KMS-11 (cell line): ENCODE measurements around the gene EPS15.

Source experiments
- H2AFZ ChIP-seq: fragments of 200-600 bp; sonication (generic); 2 replicates; pipeline ENCODE4 v1.6.1; 2016; ENCODE audit warnings: antibody characterized with exemption, mixed run types, low read depth
- H3K27ac ChIP-seq: fragments of 200-600 bp; sonication (generic); 2 replicates; pipeline ENCODE4 v1.6.1; 2016; ENCODE audit warnings: mild to moderate bottlenecking, mixed run types
- H3K27me3 ChIP-seq: fragments of 200-600 bp; sonication (generic); 2 replicates; pipeline ENCODE4 v1.6.1; 2017; ENCODE audit warnings: mild to moderate bottlenecking, low read depth, mixed run types, moderate library complexity; ENCODE audit not compliant: insufficient read depth
- H3K36me3 ChIP-seq: fragments of 200-600 bp; sonication (generic); 2 replicates; pipeline ENCODE4 v1.6.1; 2017; ENCODE audit warnings: mild to moderate bottlenecking, mixed run types; ENCODE audit not compliant: insufficient read depth
- H3K4me1 ChIP-seq: fragments of 200-600 bp; sonication (generic); 2 replicates; pipeline ENCODE4 v1.6.1; 2016; ENCODE audit warnings: mild to moderate bottlenecking, low read depth, mixed run types; ENCODE audit not compliant: poor library complexity, severe bottlenecking
- H3K4me2 ChIP-seq: fragments of 200-600 bp; sonication (generic); 2 replicates; pipeline ENCODE4 v1.7.0; 2016; ENCODE audit warnings: mild to moderate bottlenecking, mixed run types
- H3K4me3 ChIP-seq: fragments of 200-600 bp; sonication (generic); IDR thresholded peaks from 2 replicates; pipeline ENCODE4 v1.6.1; 2017; ENCODE audit warnings: low read depth, low read length, mixed read lengths; ENCODE audit not compliant: insufficient read depth
- H3K79me2 ChIP-seq: fragments of 200-600 bp; sonication (generic); 2 replicates; pipeline ENCODE4 v1.6.1; 2016; ENCODE audit warnings: low read depth, mixed run types; ENCODE audit not compliant: insufficient read depth
- H3K9ac ChIP-seq: fragments of 200-600 bp; sonication (generic); 2 replicates; pipeline ENCODE4 v1.6.1; 2016; ENCODE audit warnings: mild to moderate bottlenecking, mixed run types
- H4K20me1 ChIP-seq: fragments of 200-600 bp; sonication (generic); 2 replicates; pipeline ENCODE4 v1.6.1; 2016; ENCODE audit warnings: mild to moderate bottlenecking, mixed run types; ENCODE audit not compliant: insufficient read depth
- TF ChIP-seq, protein P1 (sequence below): fragments of 200-600 bp; sonication (generic); conservative IDR thresholded peaks from 2 replicates; pipeline ENCODE4 v1.6.1; 2017; ENCODE audit warnings: low read depth, mild to moderate bottlenecking, antibody characterized with exemption, low read length, moderate library complexity, mixed read lengths

EPS15 gene

DNA sequence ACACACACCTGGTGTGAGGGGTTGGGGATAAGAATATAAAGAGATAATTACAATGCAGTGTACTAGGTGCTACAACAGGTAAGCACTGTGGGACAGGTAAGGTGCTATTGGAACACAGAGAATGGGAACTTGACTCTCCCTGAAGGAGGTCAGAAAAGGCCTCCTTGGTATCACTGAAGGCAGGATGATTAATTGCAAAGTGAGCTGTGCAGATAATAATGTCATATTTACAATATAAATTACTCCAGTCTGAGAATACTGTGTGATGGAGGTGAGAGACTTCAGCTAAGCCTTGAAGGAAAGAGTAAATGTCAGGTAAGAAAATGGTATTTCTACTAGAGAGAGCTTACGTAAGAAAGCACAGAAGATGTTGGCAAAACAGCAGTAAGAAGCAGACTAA, 91.6 kb downstream of the EPS15 start:
- Histone ChIP-seq H4K20me1 (no peaks in the 10 kb centered on the region), H3K27me3 (no peaks in the 10 kb centered on the region), H3K79me2 (no peaks in the 10 kb centered on the region), H3K27ac (no peak overlapping the region), H3K36me3 (no peaks in the 10 kb centered on the region), H3K4me2 (no peak overlapping the region), H3K4me1 (no peaks in the 10 kb centered on the region), H3K4me3 (no peak overlapping the region), H3K9ac (no peak overlapping the region), H2AFZ (no peak overlapping the region)
- TF ChIP-seq, protein P1, sequence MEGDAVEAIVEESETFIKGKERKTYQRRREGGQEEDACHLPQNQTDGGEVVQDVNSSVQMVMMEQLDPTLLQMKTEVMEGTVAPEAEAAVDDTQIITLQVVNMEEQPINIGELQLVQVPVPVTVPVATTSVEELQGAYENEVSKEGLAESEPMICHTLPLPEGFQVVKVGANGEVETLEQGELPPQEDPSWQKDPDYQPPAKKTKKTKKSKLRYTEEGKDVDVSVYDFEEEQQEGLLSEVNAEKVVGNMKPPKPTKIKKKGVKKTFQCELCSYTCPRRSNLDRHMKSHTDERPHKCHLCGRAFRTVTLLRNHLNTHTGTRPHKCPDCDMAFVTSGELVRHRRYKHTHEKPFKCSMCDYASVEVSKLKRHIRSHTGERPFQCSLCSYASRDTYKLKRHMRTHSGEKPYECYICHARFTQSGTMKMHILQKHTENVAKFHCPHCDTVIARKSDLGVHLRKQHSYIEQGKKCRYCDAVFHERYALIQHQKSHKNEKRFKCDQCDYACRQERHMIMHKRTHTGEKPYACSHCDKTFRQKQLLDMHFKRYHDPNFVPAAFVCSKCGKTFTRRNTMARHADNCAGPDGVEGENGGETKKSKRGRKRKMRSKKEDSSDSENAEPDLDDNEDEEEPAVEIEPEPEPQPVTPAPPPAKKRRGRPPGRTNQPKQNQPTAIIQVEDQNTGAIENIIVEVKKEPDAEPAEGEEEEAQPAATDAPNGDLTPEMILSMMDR, result no peak

DNA sequence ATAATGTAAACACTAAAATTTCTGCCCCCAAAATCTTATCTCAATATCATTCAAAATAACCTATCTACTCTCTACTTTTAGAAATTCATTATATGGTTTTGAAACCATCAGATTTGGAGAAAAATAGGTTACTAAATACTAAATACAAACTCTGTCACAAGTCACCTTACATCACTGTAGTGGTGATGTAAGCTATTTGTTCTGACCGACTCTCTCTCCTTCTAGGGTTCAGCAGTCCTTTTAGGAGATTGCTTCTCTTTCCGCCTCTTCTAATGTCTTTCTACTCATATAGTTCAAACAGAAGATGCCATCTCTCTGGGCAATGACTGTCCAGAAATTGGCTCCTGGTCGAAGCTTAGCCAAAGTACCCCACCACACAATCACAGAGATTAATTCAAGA, 93.1 kb downstream of the EPS15 start:
- no peaks in the 10 kb centered on the region for H3K79me2 ChIP-seq
- no peaks in the 10 kb centered on the region for H3K4me1 ChIP-seq
- H3K4me3 ChIP-seq, result no peak overlapping the region
- H4K20me1 ChIP-seq, result no peaks in the 10 kb centered on the region
- no peaks in the 10 kb centered on the region for H3K27me3 ChIP-seq
- no peaks in the 10 kb centered on the region for H3K36me3 ChIP-seq
- no peak overlapping the region for H3K4me2 ChIP-seq
- H3K27ac ChIP-seq, result no peak overlapping the region
- TF ChIP-seq, protein P1, result no peak
- H2AFZ ChIP-seq, result no peak overlapping the region
- no peak overlapping the region for H3K9ac ChIP-seq

DNA sequence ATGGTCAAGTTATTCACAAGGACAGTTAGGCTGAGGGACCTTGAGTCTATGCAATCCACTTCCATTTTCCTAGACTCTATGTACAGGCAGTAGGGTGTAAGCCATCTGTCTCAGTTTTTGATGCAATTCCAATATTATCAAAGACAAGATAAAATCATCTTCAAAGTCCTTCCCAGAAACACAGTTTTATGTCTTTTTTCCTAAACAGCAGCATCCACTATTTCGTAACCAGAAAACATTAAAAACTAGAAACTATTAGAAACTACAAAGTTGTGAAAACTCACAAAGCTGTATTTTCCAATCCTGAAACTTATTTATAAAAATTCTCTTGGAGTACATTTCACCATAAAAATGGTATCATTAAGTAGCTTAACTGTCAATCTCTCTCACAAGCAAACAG, 93.8 kb downstream of the EPS15 start:
- Histone ChIP-seq H3K4me2 (no peak overlapping the region), H2AFZ (no peak overlapping the region), H3K9ac (no peak overlapping the region), H3K27me3 (no peaks in the 10 kb centered on the region), H4K20me1 (no peaks in the 10 kb centered on the region), H3K4me3 (no peak overlapping the region), H3K79me2 (no peaks in the 10 kb centered on the region), H3K4me1 (no peaks in the 10 kb centered on the region), H3K27ac (no peak overlapping the region), H3K36me3 (no peaks in the 10 kb centered on the region)
- TF ChIP-seq, protein P1, result no peak

DNA sequence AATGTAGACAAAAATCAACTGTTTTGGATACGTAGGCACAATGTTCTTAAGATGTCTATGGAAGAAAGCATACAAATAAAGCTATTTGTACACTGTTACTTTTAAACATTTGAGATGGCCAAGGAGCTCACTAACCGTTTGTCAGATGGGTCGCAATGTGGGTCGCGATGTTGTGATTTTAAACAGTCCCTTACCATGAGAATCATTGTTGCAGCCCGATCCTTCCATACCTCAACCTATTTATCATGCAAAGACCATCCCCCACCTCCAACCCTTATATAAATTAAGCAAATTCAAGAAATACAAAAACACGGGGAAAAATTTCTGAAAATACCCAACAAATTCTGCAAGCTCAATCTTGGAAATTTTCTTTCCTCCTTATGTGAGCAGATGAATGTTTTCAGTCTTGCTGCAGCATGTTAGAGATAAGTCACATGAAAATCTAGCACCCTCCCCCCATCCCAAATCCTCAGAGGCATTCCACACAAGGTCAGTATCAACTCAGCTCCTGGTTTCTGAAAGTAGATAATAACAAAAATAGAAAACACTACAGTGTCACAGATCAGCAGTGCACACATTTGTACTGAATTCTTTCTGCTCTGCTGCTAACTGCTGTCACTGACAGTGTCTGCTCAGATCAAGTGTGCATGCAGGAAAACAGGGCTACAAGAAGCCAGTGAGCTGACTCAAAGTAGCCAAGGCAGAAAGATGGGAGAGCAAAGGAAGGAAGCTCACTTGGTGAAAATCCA, 95.8 kb downstream of the EPS15 start:
- H3K9ac ChIP-seq, result no peak overlapping the region
- no peaks in the 10 kb centered on the region for H3K4me1 ChIP-seq
- H3K27me3 ChIP-seq, result no peaks in the 10 kb centered on the region
- no peaks in the 10 kb centered on the region for H4K20me1 ChIP-seq
- TF ChIP-seq, protein P1, result no peak
- no peaks in the 10 kb centered on the region for H3K36me3 ChIP-seq
- no peaks in the 10 kb centered on the region for H3K79me2 ChIP-seq
- no peak overlapping the region for H3K4me2 ChIP-seq
- no peak overlapping the region for H3K27ac ChIP-seq
- no peak overlapping the region for H2AFZ ChIP-seq
- no peak overlapping the region for H3K4me3 ChIP-seq
